Adrenal gland (tissue), 5 donors: ENCODE data around the gene RBM5.

Experiments used
- CTCF ChIP-seq, 6 experiments: fragments of 450-650 bp in 4 of 6; fragments of 200-600 bp in 2 of 6; sonication (generic) in 1 of 6; IDR thresholded peaks; 1 replicate in 5 of 6; 2 replicates in 1 of 6; pipeline versions ENCODE4 v1.5.1 to v1.8.0; 2016 to 2021; ENCODE audit warnings: antibody characterized with exemption in 6 of 6, mild to moderate bottlenecking in 2 of 6, moderate library complexity in 1 of 6
- POLR2A ChIP-seq, 2 donors: fragments of 450-650 bp; IDR thresholded peaks; one replicate each; pipeline ENCODE4 v1.6.1; 2017; ENCODE audit warnings: antibody characterized with exemption in 2 of 2, mild to moderate bottlenecking in 2 of 2, moderate library complexity in 1 of 2
- donor health status: DM: no; HTN: no; CAD: no.

- no peak for TF ChIP-seq CTCF (IDR thresholded peaks at IDR 0.05)
- no peak for TF ChIP-seq POLR2A (IDR thresholded peaks at IDR 0.05)
These were observed 47.2 kb downstream of the RBM5 start for GRCh38 chr3:50135964-50136363.
